Liver (tissue), 9 donors: Measurements from ENCODE around the gene MEIS3. TPM values are rescaled to one million over a fixed set of nuclear protein-coding genes. Genes with fewer than 3 reads are reported as not detected.

Experiments used
- DNase-seq: peaks from one replicate; pipeline ENCODE4 v3.0.0-alpha.2; 2017; ENCODE audit warnings: low spot score
- H3K27ac ChIP-seq, 2 donors: one replicate each; pipeline ENCODE4 v1.7.0; 2013; ENCODE audit warnings: inconsistent platforms in 2 of 2, low read length in 2 of 2, control low read depth in 1 of 2, low read depth in 1 of 2, mild to moderate bottlenecking in 1 of 2
- H3K27me3 ChIP-seq, 4 donors: one replicate each; pipeline versions ENCODE4 v1.6.1 to v1.7.0; 2013; ENCODE audit warnings: low read length in 3 of 4, inconsistent platforms in 1 of 4, mild to moderate bottlenecking in 1 of 4, moderate library complexity in 1 of 4; ENCODE audit not compliant: control insufficient read depth in 4 of 4, insufficient read depth in 4 of 4
- H3K36me3 ChIP-seq, 4 donors: one replicate each; pipeline versions ENCODE4 v1.6.1 to v1.7.0; 2013; ENCODE audit warnings: low read length in 3 of 4, mild to moderate bottlenecking in 3 of 4, low read depth in 1 of 4, moderate library complexity in 1 of 4; ENCODE audit not compliant: control insufficient read depth in 4 of 4, insufficient read depth in 3 of 4
- H3K4me1 ChIP-seq, 4 donors: one replicate each; pipeline versions ENCODE4 v1.6.1 to v1.7.0; 2013; ENCODE audit warnings: low read length in 3 of 4, mild to moderate bottlenecking in 3 of 4, moderate library complexity in 1 of 4; ENCODE audit not compliant: control insufficient read depth in 4 of 4, insufficient read depth in 4 of 4
- H3K4me3 ChIP-seq, 3 donors: one replicate each; pipeline versions ENCODE4 v1.6.1 to v1.7.0; 2013; ENCODE audit warnings: low read length in 3 of 3, control low read depth in 1 of 3, low read depth in 1 of 3, mild to moderate bottlenecking in 1 of 3
- H3K9ac ChIP-seq, 2 donors: one replicate each; pipeline ENCODE4 v1.7.0; 2013; ENCODE audit warnings: low read length in 2 of 2, mild to moderate bottlenecking in 2 of 2, moderate library complexity in 2 of 2, control low read depth in 1 of 2, low read depth in 1 of 2
- H3K9me3 ChIP-seq, 4 donors: one replicate each; pipeline versions ENCODE4 v1.6.1 to v1.7.0; 2013; ENCODE audit warnings: low read length in 3 of 4; ENCODE audit not compliant: control insufficient read depth in 4 of 4
- ATF3 ChIP-seq: IDR thresholded peaks from 2 replicates; pipeline ENCODE4 v1.6.1; 2016; ENCODE audit warnings: antibody characterized with exemption
- EGR1 ChIP-seq, 2 donors: IDR thresholded peaks; 2 replicates each; pipeline ENCODE4 v1.6.1; 2016 to 2018; ENCODE audit warnings: antibody characterized with exemption in 2 of 2, low read depth in 2 of 2
- FOXA1 ChIP-seq: IDR thresholded peaks from 2 replicates; pipeline ENCODE4 v1.6.1; 2016; ENCODE audit warnings: antibody characterized with exemption
- FOXA2 ChIP-seq: IDR thresholded peaks from 2 replicates; pipeline ENCODE4 v1.6.1; 2016; ENCODE audit warnings: antibody characterized with exemption
- JUND ChIP-seq, 2 donors: IDR thresholded peaks; 2 replicates each; pipeline ENCODE4 v1.6.1; 2016; ENCODE audit warnings: antibody characterized with exemption in 2 of 2
- MAX ChIP-seq: IDR thresholded peaks from 2 replicates; pipeline ENCODE4 v1.6.1; 2016; ENCODE audit warnings: antibody characterized with exemption
- NR2F2 ChIP-seq: IDR thresholded peaks from 2 replicates; pipeline ENCODE4 v1.6.1; 2016; ENCODE audit warnings: antibody characterized with exemption
- RAD21 ChIP-seq, 2 donors: IDR thresholded peaks; 2 replicates each; pipeline ENCODE4 v1.6.1; 2016; ENCODE audit warnings: antibody characterized with exemption in 2 of 2, mild to moderate bottlenecking in 2 of 2
- REST ChIP-seq: IDR thresholded peaks from 2 replicates; pipeline ENCODE4 v1.6.1; 2016; ENCODE audit warnings: antibody characterized with exemption, mild to moderate bottlenecking
- SP1 ChIP-seq: IDR thresholded peaks from 2 replicates; pipeline ENCODE4 v1.6.1; 2018; ENCODE audit warnings: antibody characterized with exemption, mild to moderate bottlenecking
- TAF1 ChIP-seq: conservative IDR thresholded peaks from 2 replicates; pipeline ENCODE4 v1.6.1; 2016; ENCODE audit warnings: antibody characterized with exemption, mild to moderate bottlenecking
- YY1 ChIP-seq: IDR thresholded peaks from 2 replicates; pipeline ENCODE4 v1.6.1; 2016; ENCODE audit warnings: antibody characterized with exemption, mild to moderate bottlenecking
- ZBTB33 ChIP-seq: IDR thresholded peaks from 2 replicates; pipeline ENCODE4 v1.6.1; 2016; ENCODE audit warnings: antibody characterized with exemption
- WGBS: extraction: QIAGEN DNeasy Blood & Tissue Kit; methylation state at CpG from one replicate; pipeline ENCODE4 v1.1.7; 2013; 5-methylcytosine and 5-hydroxymethylcytosine counted together
- polyA plus RNA-seq, 2 donors: library from polyadenylated mRNA; stranded (reverse) in 1 of 2; unstranded in 1 of 2; fragments of 200-250 nt in 1 of 2; fragments of >200 nt in 1 of 2; fragmentation: Nextera tagmentation in 1 of 2; extraction: Ambion mirVana in 1 of 2; gene quantifications; one replicate each; pipeline versions ENCODE4 v1.2.1 to v1.2.3, GENCODE V29; 2013 to 2015
- total RNA-seq, 2 donors: library from RNA; depleted of rRNA; stranded (reverse); fragments of >200 nt; gene quantifications; one replicate each; pipeline ENCODE4 v1.2.3, GENCODE V29; 2014
- donor health status: healthy.
- donor health status: healthy.
- donor health status: healthy.
- donor health status: healthy.
- donor health status: healthy.

The MEIS3 gene
- total and polyA plus RNA-seq, 4 donors = 0.50 to 1.3 (median 0.89) TPM

- Histone ChIP-seq H3K4me3 (no peak overlapping the region), H3K9me3 (peaks cover 0 to 6% (median 1%) of the 10 kb centered on the region in 4 donors), H3K27me3 (peaks cover 3 to 12% (median 6%) of the 10 kb centered on the region in 4 donors), H3K9ac (no peak overlapping the region), H3K27ac (no peak overlapping the region), H3K36me3 (no peaks in the 10 kb centered on the region), H3K4me1 (peaks cover 0 to 11% (median 9%) of the 10 kb centered on the region in 4 donors)
- DNase-seq = no peak
- TF ChIP-seq TAF1 = no peak
- WGBS = 60% methylated on average over 7 of the region's 7 CpGs
These were observed 31.2 kb upstream of the MEIS3 start for GRCh38 chr19:47450478-47450877.

- H3K4me1 ChIP-seq = peaks cover 0 to 14% (median 9%) of the 10 kb centered on the region in 4 donors
- no peak for DNase-seq
- no peaks in the 10 kb centered on the region for H3K36me3 ChIP-seq
- no peak overlapping the region for H3K27ac ChIP-seq
- H3K27me3 ChIP-seq = peaks cover 5 to 13% (median 9%) of the 10 kb centered on the region in 4 donors
- no peak overlapping the region for H3K9ac ChIP-seq
- no peak overlapping the region for H3K4me3 ChIP-seq
- WGBS = 30% methylated on average over 9 of the region's 9 CpGs
- TF ChIP-seq EGR1 (IDR thresholded peaks at IDR 0.05; ENCODE audit: low read depth in 2 of 2) = no peak
- TF ChIP-seq ATF3 = no peak
- no peak for TF ChIP-seq RAD21 (IDR thresholded peaks at IDR 0.05)
- TF ChIP-seq NR2F2 = no peak
- no peak for TF ChIP-seq YY1
- no peak for TF ChIP-seq SP1
- no peak for TF ChIP-seq REST
- no peak for TF ChIP-seq MAX
- TF ChIP-seq FOXA2 = no peak
- TF ChIP-seq ZBTB33 = no peak
- no peak for TF ChIP-seq FOXA1
- no peak for TF ChIP-seq JUND (IDR thresholded peaks at IDR 0.05)
- H3K9me3 ChIP-seq = peaks cover 0 to 3% (median under 1%) of the 10 kb centered on the region in 4 donors
These were observed 29.0 kb upstream of the MEIS3 start for GRCh38 chr19:47448360-47448727.
